Prostate gland (tissue), 2 donors: ENCODE data around the gene MAPK8IP3.

ENCODE experiments used
- CTCF ChIP-seq, 4 experiments: fragments of 200-600 bp in 2 of 4; fragments of 450-650 bp in 2 of 4; sonication (generic) in 2 of 4; IDR thresholded peaks; 1 replicate in 3 of 4; 2 replicates in 1 of 4; pipeline ENCODE4 v1.5.1; 2016 to 2019; ENCODE audit warnings: antibody characterized with exemption in 4 of 4, mild to moderate bottlenecking in 2 of 4, moderate library complexity in 2 of 4
- POLR2A ChIP-seq: fragments of 450-650 bp; IDR thresholded peaks from one replicate; pipeline ENCODE4 v1.6.1; 2016; ENCODE audit warnings: antibody characterized with exemption, mild to moderate bottlenecking
- POLR2AphosphoS5 ChIP-seq: sonication (generic); formaldehyde crosslinking; IDR thresholded peaks from one replicate; pipeline ENCODE4 v1.6.1; 2017; ENCODE audit warnings: antibody characterized with exemption

GRCh38 chr16:1819611-1820010 is 113.6 kb downstream of the MAPK8IP3 start:
- TF ChIP-seq CTCF (IDR thresholded peaks at IDR 0.05) (no peak), POLR2A (no peak), POLR2AphosphoS5 (no peak)
